CD4-positive, alpha-beta T cell treated with Interleukin-15 for 1 hour (primary cell): Measurements from ENCODE around the gene ISG15.
A peak's percentile ranks its signal among the peaks of the same experiment; 100 is the strongest.

Experiments
- DNase-seq: peaks from one replicate; pipeline ENCODE4 v3.0.0-alpha.2; 2020

Gene ISG15

GRCh38 chr1:1013105-1013921, at the start of gene ISG15:
TSS of gene ISG15 (plus strand) at chr1:1013497. CDS start at chr1:1013574, 77 bp downstream.
- peak; percentile 90 for DNase-seq

DNA sequence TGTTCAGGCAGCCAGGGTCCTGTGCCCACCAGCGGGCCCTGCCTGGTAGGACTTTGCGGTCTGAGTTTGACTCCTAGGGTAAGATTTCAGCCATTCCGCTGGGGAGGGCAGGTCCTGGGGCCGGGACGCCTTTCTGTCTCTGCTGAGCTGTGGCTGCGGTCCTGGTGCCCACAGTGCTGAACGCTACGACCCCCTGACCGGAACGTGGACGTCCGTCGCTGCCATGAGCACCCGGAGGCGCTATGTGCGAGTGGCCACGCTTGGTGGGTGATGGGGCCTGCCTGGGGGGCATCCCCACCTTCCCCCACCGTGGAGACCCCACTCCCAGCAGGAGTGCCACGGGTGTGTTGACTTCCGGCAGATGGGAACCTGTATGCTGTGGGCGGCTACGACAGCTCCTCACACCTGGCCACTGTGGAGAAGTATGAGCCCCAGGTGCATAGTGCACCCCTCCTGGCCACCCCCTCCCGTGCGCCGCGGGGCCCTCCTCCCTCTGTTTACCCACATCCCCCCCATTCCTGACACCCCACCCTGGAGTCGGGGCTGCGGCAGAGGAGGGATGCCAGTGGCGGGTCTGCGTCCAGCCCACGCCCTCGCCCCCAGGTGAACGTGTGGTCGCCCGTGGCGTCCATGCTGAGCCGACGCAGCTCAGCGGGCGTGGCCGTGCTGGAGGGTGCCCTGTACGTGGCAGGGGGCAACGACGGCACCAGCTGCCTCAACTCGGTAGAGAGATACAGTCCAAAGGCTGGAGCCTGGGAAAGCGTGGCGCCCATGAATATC, 49.4 kb upstream of the ISG15 start:
- no peak for DNase-seq

DNA sequence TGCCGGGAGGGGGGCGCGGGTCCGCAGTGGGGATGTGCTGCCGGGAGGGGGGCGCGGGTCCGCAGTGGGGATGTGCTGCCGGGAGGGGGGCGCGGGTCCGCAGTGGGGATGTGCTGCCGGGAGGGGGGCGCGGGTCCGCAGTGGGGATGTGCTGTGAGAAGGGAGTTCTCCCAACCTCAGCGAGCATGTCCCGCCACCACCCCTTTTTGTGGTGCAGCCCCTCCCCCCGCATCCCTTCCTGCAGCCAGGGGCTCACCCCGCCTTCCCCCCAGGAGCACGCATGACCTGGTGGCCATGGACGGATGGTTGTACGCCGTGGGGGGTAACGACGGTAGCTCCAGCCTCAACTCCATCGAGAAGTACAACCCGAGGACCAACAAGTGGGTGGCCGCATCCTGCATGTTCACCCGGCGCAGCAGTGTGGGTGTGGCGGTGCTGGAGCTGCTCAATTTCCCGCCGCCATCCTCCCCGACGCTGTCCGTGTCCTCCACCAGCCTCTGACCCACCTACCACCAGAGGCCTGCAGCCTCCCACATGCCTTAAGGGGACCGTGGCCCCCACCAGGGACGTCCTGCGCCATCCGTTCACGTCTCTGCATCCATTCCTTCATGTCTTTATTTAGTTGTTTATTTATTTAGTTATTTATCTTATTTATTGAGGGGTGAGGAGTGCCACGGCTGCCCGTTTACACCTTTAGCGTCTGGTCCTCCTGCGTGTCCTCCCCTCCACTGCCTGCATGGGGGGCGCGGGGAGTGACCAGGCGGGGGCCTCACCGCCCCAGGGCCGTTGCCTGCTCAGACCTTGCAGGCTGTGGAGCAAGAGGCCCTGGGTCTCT, 48.4 kb upstream of the ISG15 start:
- no peak for DNase-seq

- no peak for DNase-seq
These were observed 47.7 kb upstream of the ISG15 start for GRCh38 chr1:965526-966134.

DNA sequence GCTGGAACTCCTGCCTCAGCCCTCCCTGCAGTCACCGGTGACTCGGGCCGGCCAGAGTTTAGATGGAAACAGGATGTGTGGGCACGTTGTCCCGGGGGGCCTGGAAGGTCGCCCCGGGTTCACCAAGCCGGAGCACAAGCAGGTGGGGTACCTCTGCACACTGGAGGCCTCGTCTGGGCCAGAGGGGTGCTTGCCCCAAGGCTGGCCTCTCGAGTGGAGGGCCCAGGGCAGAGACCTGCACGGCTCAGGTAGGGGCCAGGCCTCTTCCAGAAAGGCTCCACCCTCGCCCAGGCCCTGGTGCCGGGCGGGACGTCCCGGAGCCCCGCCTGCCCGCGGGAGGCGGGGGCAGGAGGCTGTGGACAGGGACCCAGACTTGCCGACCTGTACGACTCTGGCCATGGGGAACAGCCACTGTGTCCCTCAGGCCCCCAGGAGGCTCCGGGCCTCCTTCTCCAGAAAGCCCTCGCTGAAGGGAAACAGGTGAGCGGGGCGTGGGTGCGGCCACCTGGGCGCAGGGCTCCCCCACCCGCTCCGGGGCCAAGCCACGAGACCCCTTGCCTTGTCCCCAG, 47.1 kb upstream of the ISG15 start, which contains the start of gene PLEKHN1:
TSS of gene PLEKHN1 (plus strand) at position 348 of the 569 bp plus-strand sequence. CDS start at position 398, 50 bp downstream.
- no peak for DNase-seq

GRCh38 chr1:966704-967300, 46.5 kb upstream of the ISG15 start:
- DNase-seq, result peak; percentile 69

GRCh38 chr1:967466-968343, 45.6 kb upstream of the ISG15 start:
- DNase-seq, result no peak

DNA sequence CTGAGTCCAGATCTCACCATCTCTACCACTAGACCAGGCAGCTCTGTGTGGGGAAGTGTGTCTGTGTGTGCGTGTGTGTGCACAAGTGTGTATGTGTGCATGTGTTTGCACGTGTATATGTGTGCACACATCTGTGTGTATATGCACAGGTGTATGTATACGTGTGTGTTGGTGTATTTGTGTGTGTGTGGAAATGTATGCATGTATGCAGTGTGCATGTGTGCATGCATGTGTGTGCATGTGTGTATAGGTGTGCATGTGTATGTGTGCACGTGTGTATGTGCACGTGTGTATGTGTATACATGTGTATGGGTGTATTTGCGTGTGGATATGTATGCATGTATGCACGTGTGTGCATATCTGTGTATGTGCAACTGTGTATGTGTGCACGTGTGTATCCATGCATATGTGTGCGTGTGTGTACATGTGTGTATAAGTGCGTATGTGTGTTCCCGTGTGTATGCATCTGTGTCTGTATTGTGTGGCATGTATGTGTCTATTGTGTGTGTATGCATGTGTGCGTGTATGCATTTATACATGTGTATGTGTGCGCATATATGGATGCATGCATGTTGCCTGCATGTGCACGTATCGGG, 43.9 kb upstream of the ISG15 start:
- no peak for DNase-seq

- no peak for DNase-seq
These were observed 42.9 kb upstream of the ISG15 start for GRCh38 chr1:970242-970972.

DNA sequence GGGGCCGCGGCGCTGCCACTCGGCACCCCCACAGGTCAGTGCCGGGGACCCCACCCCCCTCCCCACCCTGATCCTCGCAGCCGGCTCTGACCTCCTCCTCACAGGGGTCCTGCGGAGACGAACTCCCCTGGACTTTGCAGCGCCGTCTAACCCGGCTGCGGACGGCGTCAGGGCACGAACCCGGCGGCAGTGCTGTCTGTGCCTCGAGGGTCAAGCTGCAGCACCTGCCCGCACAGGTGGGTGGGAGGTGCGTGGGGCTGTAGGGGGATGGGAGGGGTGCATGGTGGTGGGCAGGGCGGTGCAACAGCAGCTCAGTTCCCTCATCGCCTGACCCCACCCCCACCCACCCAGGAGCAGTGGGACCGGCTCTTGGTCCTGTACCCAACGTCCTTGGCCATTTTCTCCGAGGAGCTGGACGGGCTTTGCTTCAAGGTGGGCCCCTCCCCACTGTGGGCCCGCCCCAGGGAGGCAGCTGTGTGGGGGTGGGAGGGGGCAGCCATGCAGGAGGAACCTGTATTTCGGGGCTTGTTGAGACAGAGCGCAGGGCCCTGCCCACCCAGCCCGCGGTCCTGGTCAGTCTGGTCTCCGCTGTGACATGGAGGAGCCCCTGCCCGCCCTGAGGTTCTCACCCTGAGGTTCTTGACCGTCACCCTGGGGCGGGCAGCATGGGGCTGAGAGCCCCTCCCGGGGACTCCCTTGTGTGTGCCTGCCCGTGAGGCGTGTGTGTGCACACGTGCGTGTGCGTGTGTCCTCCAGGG, 42.1 kb upstream of the ISG15 start:
- no peak for DNase-seq

DNA sequence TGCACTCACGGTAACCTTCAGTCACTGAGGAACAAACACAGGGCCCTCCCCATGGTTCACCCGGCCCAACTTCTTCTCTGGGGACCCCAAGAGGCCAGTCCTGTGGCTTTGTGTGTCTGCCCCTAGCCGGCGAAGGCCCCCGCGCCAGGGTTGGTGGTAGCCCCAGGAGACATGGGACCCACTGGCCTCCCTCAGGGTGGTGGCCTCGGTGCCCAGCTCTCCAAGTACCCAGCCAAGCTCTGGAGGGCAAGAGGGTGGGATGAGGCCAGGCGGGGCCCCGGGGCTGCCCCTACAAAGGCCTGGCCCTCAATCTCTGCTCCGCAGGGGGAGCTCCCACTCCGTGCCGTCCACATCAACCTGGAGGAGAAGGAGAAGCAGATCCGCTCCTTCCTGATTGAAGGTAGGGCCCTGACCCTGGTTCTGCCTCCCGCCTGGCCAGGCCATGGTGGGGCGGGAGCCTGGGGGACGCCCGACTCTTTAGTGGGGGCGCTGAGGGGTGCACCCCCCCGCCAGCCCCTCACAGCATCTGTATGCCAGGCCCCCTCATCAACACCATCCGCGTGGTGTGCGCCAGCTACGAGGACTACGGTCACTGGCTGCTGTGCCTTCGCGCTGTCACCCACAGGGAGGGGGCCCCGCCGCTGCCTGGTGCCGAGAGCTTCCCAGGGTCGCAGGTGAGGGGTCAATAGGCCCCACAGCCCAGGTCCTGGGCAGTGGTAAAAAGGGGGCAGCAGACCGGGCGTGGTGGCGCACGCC, 41.4 kb upstream of the ISG15 start:
- no peak for DNase-seq

- no peak for DNase-seq
These were observed 40.4 kb upstream of the ISG15 start for GRCh38 chr1:972726-973458.

DNA sequence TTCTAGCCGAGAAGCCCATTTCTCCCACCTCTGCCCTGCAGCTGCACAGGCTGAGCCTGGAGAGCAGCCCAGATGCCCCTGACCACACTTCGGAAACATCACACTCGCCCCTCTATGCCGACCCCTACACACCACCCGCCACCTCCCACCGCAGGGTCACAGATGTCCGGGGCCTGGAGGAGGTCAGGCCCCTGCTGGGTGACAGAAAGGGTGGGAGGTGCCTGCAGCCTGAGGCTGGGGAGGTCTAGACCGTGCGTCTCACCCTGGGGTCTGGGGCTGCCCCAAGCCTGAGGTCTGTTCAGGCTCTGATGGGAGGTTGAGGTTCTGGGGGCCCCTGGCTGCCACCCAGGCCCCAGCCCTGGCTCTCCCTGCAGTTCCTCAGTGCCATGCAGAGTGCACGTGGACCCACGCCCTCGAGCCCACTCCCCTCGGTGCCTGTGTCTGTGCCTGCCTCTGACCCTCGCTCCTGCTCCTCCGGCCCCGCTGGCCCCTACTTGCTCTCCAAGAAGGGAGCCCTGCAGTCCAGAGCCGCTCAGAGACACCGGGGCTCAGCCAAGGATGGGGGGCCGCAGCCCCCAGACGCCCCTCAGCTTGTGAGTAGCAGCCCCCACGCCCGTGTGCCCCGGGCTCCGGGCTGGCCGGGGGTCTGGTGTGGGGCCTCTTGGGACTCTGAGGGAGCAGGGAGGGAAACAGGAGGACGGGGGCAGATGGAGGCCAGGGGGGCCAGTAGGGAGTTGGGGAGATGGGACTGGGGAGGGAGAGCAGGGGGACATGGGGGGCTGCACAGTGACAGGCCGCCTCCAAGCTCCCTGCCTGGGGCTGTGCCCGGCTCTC, 39.6 kb upstream of the ISG15 start:
- DNase-seq, result no peak

GRCh38 chr1:974293-974640, 39.0 kb upstream of the ISG15 start:
- DNase-seq, result no peak

GRCh38 chr1:974687-975328, 38.5 kb upstream of the ISG15 start:
- DNase-seq, result no peak

- DNase-seq, result no peak
These were observed 37.9 kb upstream of the ISG15 start for GRCh38 chr1:975365-975764.
